HEK293 (cell line): ENCODE results near the gene PTPRG.

ENCODE experiments used
- CTCF ChIA-PET: fragments of 350-600 bp; formaldehyde crosslinking; extraction: SDS; loops from one replicate; lab custom pipeline; 2021; ENCODE audit warnings: antibody characterized with exemption; lab: Yijun Ruan, JAX
- POLR2A ChIA-PET: fragments of 300-600 bp; formaldehyde crosslinking; extraction: SDS; loops from one replicate; lab custom pipeline; 2020; ENCODE audit warnings: antibody characterized with exemption, inconsistent platforms; lab: Yijun Ruan, JAX
- H3K27ac ChIP-seq: fragments of 200-500 bp; sonication (Bioruptor generic); 2 replicates; pipeline ENCODE4 v1.5.1; 2014; ENCODE audit warnings: low read depth, low read length, control low read depth, inconsistent platforms; ENCODE audit errors: extremely low read depth
- H3K36me3 ChIP-seq, 2 experiments: fragments of 200-500 bp in 1 of 2; sonication (Bioruptor generic) in 1 of 2; 1 replicate in 1 of 2; 2 replicates in 1 of 2; pipeline ENCODE4 v1.5.1; 2014 to 2017; ENCODE audit warnings: inconsistent platforms in 2 of 2, low read length in 2 of 2; ENCODE audit not compliant: control insufficient read depth in 2 of 2, insufficient read depth in 1 of 2
- H3K4me1 ChIP-seq: fragments of 200-500 bp; sonication (Bioruptor generic); 2 replicates; pipeline ENCODE4 v1.5.1; 2014; ENCODE audit warnings: mild to moderate bottlenecking, low read length, inconsistent platforms; ENCODE audit not compliant: control insufficient read depth, insufficient read depth
- H3K4me3 ChIP-seq: 2 replicates; pipeline ENCODE4 v1.5.1; 2011; ENCODE audit warnings: low read depth, mild to moderate bottlenecking, control low read depth, low read length, moderate library complexity
- H3K9me3 ChIP-seq: fragments of 200-500 bp; sonication (Bioruptor generic); 2 replicates; pipeline ENCODE4 v1.5.1; 2014; ENCODE audit warnings: low read depth, low read length, inconsistent platforms; ENCODE audit not compliant: control insufficient read depth, insufficient read depth
- SALL2 ChIP-seq: fragments of 450-650 bp; formaldehyde crosslinking; IDR thresholded peaks from 2 replicates; pipeline ENCODE4 v1.5.0; 2017; ENCODE audit warnings: missing biosample characterization, mild to moderate bottlenecking, missing genetic modification characterization, borderline replicate concordance
- SP3 ChIP-seq: fragments of 450-650 bp; formaldehyde crosslinking; IDR thresholded peaks from 2 replicates; pipeline ENCODE4 v1.5.1; 2016; ENCODE audit warnings: missing biosample characterization, missing genetic modification characterization
- YY2 ChIP-seq: fragments of 450-650 bp; formaldehyde crosslinking; IDR thresholded peaks from 2 replicates; pipeline ENCODE4 v1.5.1; 2016; ENCODE audit warnings: missing biosample characterization, missing genetic modification characterization
- ZBTB11 ChIP-seq: fragments of 450-650 bp; formaldehyde crosslinking; conservative IDR thresholded peaks from 2 replicates; pipeline ENCODE4 v1.5.1; 2016; ENCODE audit warnings: low read depth, missing biosample characterization, missing genetic modification characterization
- ZBTB21 ChIP-seq: fragments of 450-650 bp; formaldehyde crosslinking; IDR thresholded peaks from 2 replicates; pipeline ENCODE4 v1.5.1; 2017; ENCODE audit warnings: missing biosample characterization, missing genetic modification characterization
- ZBTB48 ChIP-seq: fragments of 450-650 bp; formaldehyde crosslinking; IDR thresholded peaks from 2 replicates; pipeline ENCODE4 v1.5.1; 2016; ENCODE audit warnings: missing biosample characterization, missing genetic modification characterization
- ZFP37 ChIP-seq: fragments of 450-650 bp; formaldehyde crosslinking; IDR thresholded peaks from 2 replicates; pipeline ENCODE4 v1.5.1; 2016; ENCODE audit warnings: missing biosample characterization, missing genetic modification characterization
- ZNF174 ChIP-seq: fragments of 450-650 bp; formaldehyde crosslinking; IDR thresholded peaks from 2 replicates; pipeline ENCODE4 v1.5.0; 2017; ENCODE audit warnings: missing biosample characterization, mild to moderate bottlenecking, missing genetic modification characterization
- ZNF266 ChIP-seq: fragments of 450-650 bp; formaldehyde crosslinking; IDR thresholded peaks from 2 replicates; pipeline ENCODE4 v1.5.1; 2016; ENCODE audit warnings: missing biosample characterization, missing genetic modification characterization, low read depth
- ZNF311 ChIP-seq: fragments of 450-650 bp; formaldehyde crosslinking; IDR thresholded peaks from 2 replicates; pipeline ENCODE4 v1.5.1; 2017; ENCODE audit warnings: missing biosample characterization, missing genetic modification characterization, borderline replicate concordance
- ZNF335 ChIP-seq: fragments of 450-650 bp; formaldehyde crosslinking; conservative IDR thresholded peaks from 2 replicates; pipeline ENCODE4 v1.5.1; 2016; ENCODE audit warnings: missing biosample characterization, missing genetic modification characterization
- ZNF341 ChIP-seq: fragments of 450-650 bp; formaldehyde crosslinking; IDR thresholded peaks from 2 replicates; pipeline ENCODE4; 2016; ENCODE audit warnings: low read depth, missing biosample characterization, missing genetic modification characterization
- ZNF350 ChIP-seq: fragments of 450-650 bp; formaldehyde crosslinking; IDR thresholded peaks from 2 replicates; pipeline ENCODE4 v1.5.0; 2017; ENCODE audit warnings: missing biosample characterization, mild to moderate bottlenecking, missing genetic modification characterization
- ZNF391 ChIP-seq: fragments of 450-650 bp; formaldehyde crosslinking; IDR thresholded peaks from 2 replicates; pipeline ENCODE4 v1.5.1; 2016; ENCODE audit warnings: low read depth, missing biosample characterization, missing genetic modification characterization, borderline replicate concordance
- ZNF521 ChIP-seq: fragments of 450-650 bp; formaldehyde crosslinking; IDR thresholded peaks from 2 replicates; pipeline ENCODE4 v1.5.1; 2017; ENCODE audit warnings: missing biosample characterization, mild to moderate bottlenecking, missing genetic modification characterization
- ZNF555 ChIP-seq: fragments of 450-650 bp; formaldehyde crosslinking; conservative IDR thresholded peaks from 2 replicates; pipeline ENCODE4 v1.5.1; 2017; ENCODE audit warnings: missing biosample characterization, mild to moderate bottlenecking, missing genetic modification characterization, inconsistent platforms
- ZNF571 ChIP-seq: fragments of 450-650 bp; formaldehyde crosslinking; IDR thresholded peaks from 2 replicates; pipeline ENCODE4 v1.5.0; 2017; ENCODE audit warnings: missing biosample characterization, missing genetic modification characterization
- ZNF768 ChIP-seq: fragments of 450-650 bp; formaldehyde crosslinking; IDR thresholded peaks from 2 replicates; pipeline ENCODE4 v1.5.1; 2018; ENCODE audit warnings: missing biosample characterization, mild to moderate bottlenecking, missing genetic modification characterization
- TF ChIP-seq, protein P1 (sequence below): fragments of 450-650 bp; formaldehyde crosslinking; IDR thresholded peaks from 2 replicates; pipeline ENCODE4 v1.5.1; 2016; ENCODE audit warnings: missing biosample characterization, missing genetic modification characterization, borderline replicate concordance
- TF ChIP-seq, protein P2 (sequence below): fragments of 450-650 bp; formaldehyde crosslinking; IDR thresholded peaks from 2 replicates; pipeline ENCODE4 v1.5.1; 2017; ENCODE audit warnings: missing biosample characterization, missing genetic modification characterization
- TF ChIP-seq, protein P3 (sequence below): fragments of 450-650 bp; formaldehyde crosslinking; IDR thresholded peaks from 2 replicates; pipeline ENCODE4 v1.5.1; 2016; ENCODE audit warnings: missing biosample characterization, missing genetic modification characterization

PTPRG gene

DNA sequence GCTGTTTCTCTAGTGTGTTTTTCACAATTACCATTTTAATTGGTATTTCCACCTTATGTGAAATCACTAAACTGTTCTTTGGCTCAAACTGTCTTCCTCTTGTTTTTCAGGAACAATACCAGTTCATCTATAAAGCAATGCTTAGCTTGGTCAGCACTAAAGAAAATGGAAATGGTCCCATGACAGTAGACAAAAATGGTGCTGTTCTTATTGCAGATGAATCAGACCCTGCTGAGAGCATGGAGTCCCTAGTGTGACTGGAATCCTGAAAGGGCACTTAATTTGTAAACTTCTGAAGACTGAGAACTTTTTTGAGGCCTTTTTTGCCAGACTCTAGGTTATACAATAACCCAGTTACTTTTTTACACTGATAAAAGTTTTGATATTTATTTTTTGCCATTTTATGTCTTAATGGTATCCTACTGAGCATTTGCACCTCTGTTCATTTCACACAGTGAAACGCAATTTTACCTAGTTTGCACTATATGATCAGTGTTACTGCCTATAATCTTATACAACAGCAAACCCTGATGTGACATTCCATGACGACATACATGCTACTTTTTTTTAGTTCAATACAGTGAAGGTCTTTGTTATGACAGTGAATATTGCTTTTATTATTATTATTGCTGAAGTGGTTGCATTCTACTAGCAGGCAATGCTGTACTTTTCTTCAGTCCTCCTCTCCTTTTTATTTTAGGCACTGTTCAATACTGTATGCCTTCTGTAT lies 731.8 kb downstream of the PTPRG start:
- Histone ChIP-seq H3K4me1 (no peaks in the 10 kb centered on the region), H3K4me3 (no peak overlapping the region), H3K9me3 (no peaks in the 10 kb centered on the region), H3K27ac (no peak overlapping the region), H3K36me3 (peaks cover 0 to 16% of the 10 kb centered on the region in 2 experiments; a peak in 1 of 3 replicates)
- ChIA-PET CTCF (no interaction called here), POLR2A (no interaction called here)
- no peak for TF ChIP-seq ZNF768 (tag by site-specific recombination)
- no peak for TF ChIP-seq ZNF311
- no peak for TF ChIP-seq ZBTB48 (tag by site-specific recombination)
- TF ChIP-seq ZNF571 (tag by site-specific recombination): no peak
- TF ChIP-seq ZNF391 (tag by site-specific recombination): no peak
- TF ChIP-seq ZBTB11: no peak

GRCh38 chr3:62295571-62295970 lies 734.2 kb downstream of the PTPRG start:
- Histone ChIP-seq H3K9me3 (no peaks in the 10 kb centered on the region), H3K27ac (no peak overlapping the region), H3K4me3 (no peak overlapping the region), H3K4me1 (no peaks in the 10 kb centered on the region), H3K36me3 (peaks cover 0 to 16% of the 10 kb centered on the region in 2 experiments; a peak in 1 of 3 replicates)
- CTCF ChIA-PET: no interaction called here
- POLR2A ChIA-PET: no interaction called here
- TF ChIP-seq ZBTB21 (tag by site-specific recombination) (no peak), ZNF266 (no peak), ZNF350 (no peak), ZNF768 (tag by site-specific recombination) (no peak), ZFP37 (no peak), SALL2 (tag by site-specific recombination) (no peak), ZNF555 (tag by site-specific recombination) (no peak), ZNF341 (tag by site-specific recombination) (no peak), ZNF174 (tag by site-specific recombination) (no peak), SP3 (tag by site-specific recombination) (no peak), ZNF521 (tag by site-specific recombination) (no peak), ZNF335 (tag by site-specific recombination) (no peak), YY2 (tag by site-specific recombination) (no peak)
- TF ChIP-seq, protein P1, sequence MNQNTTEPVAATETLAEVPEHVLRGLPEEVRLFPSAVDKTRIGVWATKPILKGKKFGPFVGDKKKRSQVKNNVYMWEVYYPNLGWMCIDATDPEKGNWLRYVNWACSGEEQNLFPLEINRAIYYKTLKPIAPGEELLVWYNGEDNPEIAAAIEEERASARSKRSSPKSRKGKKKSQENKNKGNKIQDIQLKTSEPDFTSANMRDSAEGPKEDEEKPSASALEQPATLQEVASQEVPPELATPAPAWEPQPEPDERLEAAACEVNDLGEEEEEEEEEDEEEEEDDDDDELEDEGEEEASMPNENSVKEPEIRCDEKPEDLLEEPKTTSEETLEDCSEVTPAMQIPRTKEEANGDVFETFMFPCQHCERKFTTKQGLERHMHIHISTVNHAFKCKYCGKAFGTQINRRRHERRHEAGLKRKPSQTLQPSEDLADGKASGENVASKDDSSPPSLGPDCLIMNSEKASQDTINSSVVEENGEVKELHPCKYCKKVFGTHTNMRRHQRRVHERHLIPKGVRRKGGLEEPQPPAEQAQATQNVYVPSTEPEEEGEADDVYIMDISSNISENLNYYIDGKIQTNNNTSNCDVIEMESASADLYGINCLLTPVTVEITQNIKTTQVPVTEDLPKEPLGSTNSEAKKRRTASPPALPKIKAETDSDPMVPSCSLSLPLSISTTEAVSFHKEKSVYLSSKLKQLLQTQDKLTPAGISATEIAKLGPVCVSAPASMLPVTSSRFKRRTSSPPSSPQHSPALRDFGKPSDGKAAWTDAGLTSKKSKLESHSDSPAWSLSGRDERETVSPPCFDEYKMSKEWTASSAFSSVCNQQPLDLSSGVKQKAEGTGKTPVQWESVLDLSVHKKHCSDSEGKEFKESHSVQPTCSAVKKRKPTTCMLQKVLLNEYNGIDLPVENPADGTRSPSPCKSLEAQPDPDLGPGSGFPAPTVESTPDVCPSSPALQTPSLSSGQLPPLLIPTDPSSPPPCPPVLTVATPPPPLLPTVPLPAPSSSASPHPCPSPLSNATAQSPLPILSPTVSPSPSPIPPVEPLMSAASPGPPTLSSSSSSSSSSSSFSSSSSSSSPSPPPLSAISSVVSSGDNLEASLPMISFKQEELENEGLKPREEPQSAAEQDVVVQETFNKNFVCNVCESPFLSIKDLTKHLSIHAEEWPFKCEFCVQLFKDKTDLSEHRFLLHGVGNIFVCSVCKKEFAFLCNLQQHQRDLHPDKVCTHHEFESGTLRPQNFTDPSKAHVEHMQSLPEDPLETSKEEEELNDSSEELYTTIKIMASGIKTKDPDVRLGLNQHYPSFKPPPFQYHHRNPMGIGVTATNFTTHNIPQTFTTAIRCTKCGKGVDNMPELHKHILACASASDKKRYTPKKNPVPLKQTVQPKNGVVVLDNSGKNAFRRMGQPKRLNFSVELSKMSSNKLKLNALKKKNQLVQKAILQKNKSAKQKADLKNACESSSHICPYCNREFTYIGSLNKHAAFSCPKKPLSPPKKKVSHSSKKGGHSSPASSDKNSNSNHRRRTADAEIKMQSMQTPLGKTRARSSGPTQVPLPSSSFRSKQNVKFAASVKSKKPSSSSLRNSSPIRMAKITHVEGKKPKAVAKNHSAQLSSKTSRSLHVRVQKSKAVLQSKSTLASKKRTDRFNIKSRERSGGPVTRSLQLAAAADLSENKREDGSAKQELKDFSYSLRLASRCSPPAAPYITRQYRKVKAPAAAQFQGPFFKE (tag by site-specific recombination): no peak
- TF ChIP-seq, protein P2, sequence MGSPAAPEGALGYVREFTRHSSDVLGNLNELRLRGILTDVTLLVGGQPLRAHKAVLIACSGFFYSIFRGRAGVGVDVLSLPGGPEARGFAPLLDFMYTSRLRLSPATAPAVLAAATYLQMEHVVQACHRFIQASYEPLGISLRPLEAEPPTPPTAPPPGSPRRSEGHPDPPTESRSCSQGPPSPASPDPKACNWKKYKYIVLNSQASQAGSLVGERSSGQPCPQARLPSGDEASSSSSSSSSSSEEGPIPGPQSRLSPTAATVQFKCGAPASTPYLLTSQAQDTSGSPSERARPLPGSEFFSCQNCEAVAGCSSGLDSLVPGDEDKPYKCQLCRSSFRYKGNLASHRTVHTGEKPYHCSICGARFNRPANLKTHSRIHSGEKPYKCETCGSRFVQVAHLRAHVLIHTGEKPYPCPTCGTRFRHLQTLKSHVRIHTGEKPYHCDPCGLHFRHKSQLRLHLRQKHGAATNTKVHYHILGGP (tag by site-specific recombination): no peak
- TF ChIP-seq, protein P3, sequence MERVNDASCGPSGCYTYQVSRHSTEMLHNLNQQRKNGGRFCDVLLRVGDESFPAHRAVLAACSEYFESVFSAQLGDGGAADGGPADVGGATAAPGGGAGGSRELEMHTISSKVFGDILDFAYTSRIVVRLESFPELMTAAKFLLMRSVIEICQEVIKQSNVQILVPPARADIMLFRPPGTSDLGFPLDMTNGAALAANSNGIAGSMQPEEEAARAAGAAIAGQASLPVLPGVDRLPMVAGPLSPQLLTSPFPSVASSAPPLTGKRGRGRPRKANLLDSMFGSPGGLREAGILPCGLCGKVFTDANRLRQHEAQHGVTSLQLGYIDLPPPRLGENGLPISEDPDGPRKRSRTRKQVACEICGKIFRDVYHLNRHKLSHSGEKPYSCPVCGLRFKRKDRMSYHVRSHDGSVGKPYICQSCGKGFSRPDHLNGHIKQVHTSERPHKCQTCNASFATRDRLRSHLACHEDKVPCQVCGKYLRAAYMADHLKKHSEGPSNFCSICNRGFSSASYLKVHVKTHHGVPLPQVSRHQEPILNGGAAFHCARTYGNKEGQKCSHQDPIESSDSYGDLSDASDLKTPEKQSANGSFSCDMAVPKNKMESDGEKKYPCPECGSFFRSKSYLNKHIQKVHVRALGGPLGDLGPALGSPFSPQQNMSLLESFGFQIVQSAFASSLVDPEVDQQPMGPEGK (tag by site-specific recombination): no peak
